Measurements from ENCODE around the gene SLC35E4. TPM values are rescaled to one million over a fixed set of nuclear protein-coding genes. Genes with fewer than 3 reads are reported as not detected.

The SLC35E4 gene
- total RNA-seq, 6 experiments from 2014 or later, result 0.22 to 1.7 (median 0.48) TPM

DNA sequence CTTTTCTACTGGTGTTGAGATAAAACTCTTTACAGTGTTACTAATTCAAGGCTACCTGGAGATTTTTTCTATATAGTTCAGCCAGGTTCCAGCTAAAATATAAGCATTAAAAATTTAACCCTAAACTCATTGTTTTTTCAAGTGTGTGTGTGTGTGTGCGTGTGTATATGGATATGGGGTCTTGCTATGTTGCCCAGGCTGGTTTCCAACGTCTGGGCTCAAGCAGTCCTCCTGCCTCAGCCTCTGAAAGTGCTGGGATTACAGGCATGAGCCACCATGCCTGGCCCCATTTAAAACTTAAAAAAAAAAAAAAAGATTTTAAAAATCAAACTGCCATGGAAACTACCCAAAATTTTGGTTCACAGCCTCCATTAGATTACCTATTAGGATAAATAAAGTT, 39.4 kb upstream of the SLC35E4 start:
- no peaks in the 10 kb centered on the region for H3K36me3 ChIP-seq
- no peak overlapping the region for H3K4me3 ChIP-seq
- H3K4me1 ChIP-seq, result peaks cover 0 to 4% (median 0%) of the 10 kb centered on the region in 4 donors
- H3K27ac ChIP-seq, result no peak overlapping the region
- no peak for DNase-seq
- intact Hi-C loops (cut with DNase I), result no loop called here
- 33% methylated on average over 2 of the region's 2 CpGs for WGBS (ENCODE audit: insufficient coverage, low coverage, low lambda C conversion rate, missing lambda C conversion rate)
- no peak for TF ChIP-seq POLR2A (IDR thresholded peaks at IDR 0.05)
- TF ChIP-seq, protein P1, sequence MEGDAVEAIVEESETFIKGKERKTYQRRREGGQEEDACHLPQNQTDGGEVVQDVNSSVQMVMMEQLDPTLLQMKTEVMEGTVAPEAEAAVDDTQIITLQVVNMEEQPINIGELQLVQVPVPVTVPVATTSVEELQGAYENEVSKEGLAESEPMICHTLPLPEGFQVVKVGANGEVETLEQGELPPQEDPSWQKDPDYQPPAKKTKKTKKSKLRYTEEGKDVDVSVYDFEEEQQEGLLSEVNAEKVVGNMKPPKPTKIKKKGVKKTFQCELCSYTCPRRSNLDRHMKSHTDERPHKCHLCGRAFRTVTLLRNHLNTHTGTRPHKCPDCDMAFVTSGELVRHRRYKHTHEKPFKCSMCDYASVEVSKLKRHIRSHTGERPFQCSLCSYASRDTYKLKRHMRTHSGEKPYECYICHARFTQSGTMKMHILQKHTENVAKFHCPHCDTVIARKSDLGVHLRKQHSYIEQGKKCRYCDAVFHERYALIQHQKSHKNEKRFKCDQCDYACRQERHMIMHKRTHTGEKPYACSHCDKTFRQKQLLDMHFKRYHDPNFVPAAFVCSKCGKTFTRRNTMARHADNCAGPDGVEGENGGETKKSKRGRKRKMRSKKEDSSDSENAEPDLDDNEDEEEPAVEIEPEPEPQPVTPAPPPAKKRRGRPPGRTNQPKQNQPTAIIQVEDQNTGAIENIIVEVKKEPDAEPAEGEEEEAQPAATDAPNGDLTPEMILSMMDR (IDR thresholded peaks at IDR 0.05), result no peak
- H3K9me3 ChIP-seq, result no peaks in the 10 kb centered on the region
- no peaks in the 10 kb centered on the region for H3K27me3 ChIP-seq
- no peak for ATAC-seq

DNA sequence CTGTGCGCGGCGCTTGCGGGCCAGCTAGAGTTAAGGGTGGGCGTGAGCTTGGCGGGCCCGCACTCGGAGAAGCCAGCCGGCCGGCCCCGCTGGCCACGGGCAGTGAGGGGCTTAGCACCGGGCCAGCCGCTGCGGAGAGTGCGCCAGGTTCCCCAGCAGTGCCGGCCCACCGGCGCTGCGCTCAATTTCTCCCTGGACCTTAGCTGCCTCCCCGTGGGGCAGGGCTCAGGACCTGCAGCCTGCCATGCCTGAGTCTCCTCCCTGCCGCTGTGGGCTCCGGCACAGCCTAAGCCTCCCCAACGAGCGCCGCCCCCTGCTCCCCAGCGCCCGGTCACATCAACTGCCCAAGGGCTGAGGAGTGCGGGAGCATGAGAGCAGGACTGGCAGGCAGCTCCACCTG, 38.7 kb upstream of the SLC35E4 start:
- no peak for TF ChIP-seq POLR2A (IDR thresholded peaks at IDR 0.05)
- TF ChIP-seq, protein P1 (IDR thresholded peaks at IDR 0.05), result no peak
- intact Hi-C loops (cut with DNase I), result no loop called here

DNA sequence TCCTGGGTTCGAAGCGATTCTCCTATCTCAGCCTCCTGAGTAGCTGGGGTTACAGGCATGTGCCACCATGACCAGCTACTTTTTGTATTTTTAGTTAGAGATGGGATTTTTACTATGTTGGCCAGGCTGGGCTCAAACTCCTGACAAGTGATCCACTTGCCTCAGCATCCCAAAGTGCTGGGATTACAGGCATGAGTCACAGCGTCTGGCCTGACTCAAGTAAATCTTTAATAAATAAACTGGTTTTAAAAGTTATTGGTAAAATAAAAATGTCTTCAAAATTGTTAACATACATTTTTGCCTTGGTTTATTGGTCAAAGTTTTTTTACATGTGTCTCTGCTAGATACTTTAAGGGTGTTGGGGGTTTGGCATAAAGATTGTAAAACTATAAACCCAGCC, 36.6 kb upstream of the SLC35E4 start:
- H3K9me3 ChIP-seq, result no peaks in the 10 kb centered on the region
- DNase-seq (no peak), ATAC-seq (no peak)
- no peak overlapping the region for H3K27ac ChIP-seq
- 84% methylated on average over 3 of the region's 3 CpGs for WGBS (ENCODE audit: insufficient coverage, low coverage, low lambda C conversion rate, missing lambda C conversion rate)
- no peaks in the 10 kb centered on the region for H3K36me3 ChIP-seq
- intact Hi-C loops (cut with DNase I), result no loop called here
- TF ChIP-seq, protein P1 (IDR thresholded peaks at IDR 0.05), result no peak
- TF ChIP-seq POLR2A (IDR thresholded peaks at IDR 0.05), result no peak
- H3K27me3 ChIP-seq, result no peaks in the 10 kb centered on the region
- no peak overlapping the region for H3K4me3 ChIP-seq
- H3K4me1 ChIP-seq, result no peaks in the 10 kb centered on the region

More for the DNA sequence above, 38.7 kb upstream of the SLC35E4 start:
- ATAC-seq, result no peak
- peaks cover 0 to 4% (median 0%) of the 10 kb centered on the region in 4 donors for H3K4me1 ChIP-seq
- DNase-seq, result no peak
- H3K27me3 ChIP-seq, result no peaks in the 10 kb centered on the region
- no peak overlapping the region for H3K4me3 ChIP-seq
- no peak overlapping the region for H3K27ac ChIP-seq
- H3K36me3 ChIP-seq, result no peaks in the 10 kb centered on the region
- no peaks in the 10 kb centered on the region for H3K9me3 ChIP-seq
- WGBS (ENCODE audit: insufficient coverage, low coverage, low lambda C conversion rate, missing lambda C conversion rate), result 100% methylated on average over 2 of the region's 29 CpGs

DNA sequence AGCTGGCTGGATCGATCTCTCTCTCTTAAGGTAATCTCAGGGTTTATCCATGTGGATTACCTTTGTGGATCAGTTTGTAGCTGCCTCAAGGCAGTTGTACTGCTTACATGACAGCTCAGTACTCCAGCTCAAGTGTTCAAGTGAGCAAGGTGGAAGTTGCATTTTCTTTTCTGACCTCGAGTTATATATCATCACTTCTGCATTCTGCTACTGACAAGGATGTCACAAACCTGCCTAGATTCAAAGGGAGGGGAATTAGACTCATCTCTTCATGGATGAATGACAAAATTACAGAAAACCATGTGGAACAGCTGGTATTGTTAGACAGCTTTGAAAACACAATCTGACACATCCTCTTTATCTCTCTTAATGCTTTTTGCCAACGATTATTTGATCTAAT, 34.7 kb upstream of the SLC35E4 start:
- WGBS (ENCODE audit: insufficient coverage, low coverage, low lambda C conversion rate, missing lambda C conversion rate), result 23% methylated on average over 3 of the region's 3 CpGs
- DNase-seq (no peak), ATAC-seq (no peak)
- Histone ChIP-seq H3K27ac (no peak overlapping the region), H3K27me3 (no peaks in the 10 kb centered on the region), H3K4me1 (peaks cover 0 to 6% (median 2%) of the 10 kb centered on the region in 4 donors), H3K9me3 (no peaks in the 10 kb centered on the region), H3K36me3 (no peaks in the 10 kb centered on the region), H3K4me3 (no peak overlapping the region)
- TF ChIP-seq, protein P1 (IDR thresholded peaks at IDR 0.05), result no peak
- TF ChIP-seq POLR2A (IDR thresholded peaks at IDR 0.05), result no peak
- intact Hi-C loops (cut with DNase I), result no loop called here

DNA sequence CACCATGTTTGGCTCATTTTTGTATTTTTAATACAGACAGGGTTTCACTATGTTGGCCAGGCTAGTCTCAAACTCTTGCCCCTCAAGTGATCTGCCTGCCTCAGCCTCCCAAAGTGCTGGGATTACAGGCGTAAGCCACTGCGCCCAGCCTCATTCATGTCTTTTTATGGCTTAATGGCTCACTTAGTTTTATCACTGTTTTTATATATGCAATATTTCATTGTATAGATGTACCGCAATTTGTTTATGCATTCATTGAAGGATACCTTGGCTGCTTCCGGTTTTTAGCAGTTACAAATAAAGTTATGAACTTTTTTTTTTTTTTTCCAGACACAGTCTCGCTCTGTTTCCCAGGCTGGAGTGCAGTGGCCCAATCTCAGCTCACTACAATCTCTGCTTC, 34.1 kb upstream of the SLC35E4 start:
- intact Hi-C loops (cut with DNase I), result no loop called here
- Histone ChIP-seq H3K36me3 (no peaks in the 10 kb centered on the region), H3K4me1 (peaks cover 0 to 11% (median 5%) of the 10 kb centered on the region in 4 donors), H3K27me3 (no peaks in the 10 kb centered on the region), H3K27ac (no peak overlapping the region), H3K9me3 (no peaks in the 10 kb centered on the region), H3K4me3 (no peak overlapping the region)
- WGBS (ENCODE audit: insufficient coverage, low coverage, low lambda C conversion rate, missing lambda C conversion rate), result 74% methylated on average over 5 of the region's 5 CpGs
- no peak for ATAC-seq
- no peak for DNase-seq
- no peak for TF ChIP-seq POLR2A (IDR thresholded peaks at IDR 0.05)

Measured in right lobe of liver (tissue), 6 donors.